GM19023 (cell line): ENCODE data around the gene IRS2.

Experiments used
- ATAC-seq: cut with Tn5 transposase; IDR thresholded peaks from one replicate; pipeline ENCODE4 v1.9.1; 2021; ENCODE audit warnings: mild to moderate bottlenecking, moderate library complexity; ENCODE audit not compliant: unreplicated experiment

IRS2 gene

GRCh38 chr13:109761695-109762094 is 24.7 kb downstream of the IRS2 start:
- no peak for ATAC-seq

GRCh38 chr13:109760951-109761350 is 25.4 kb downstream of the IRS2 start:
- ATAC-seq = no peak

DNA sequence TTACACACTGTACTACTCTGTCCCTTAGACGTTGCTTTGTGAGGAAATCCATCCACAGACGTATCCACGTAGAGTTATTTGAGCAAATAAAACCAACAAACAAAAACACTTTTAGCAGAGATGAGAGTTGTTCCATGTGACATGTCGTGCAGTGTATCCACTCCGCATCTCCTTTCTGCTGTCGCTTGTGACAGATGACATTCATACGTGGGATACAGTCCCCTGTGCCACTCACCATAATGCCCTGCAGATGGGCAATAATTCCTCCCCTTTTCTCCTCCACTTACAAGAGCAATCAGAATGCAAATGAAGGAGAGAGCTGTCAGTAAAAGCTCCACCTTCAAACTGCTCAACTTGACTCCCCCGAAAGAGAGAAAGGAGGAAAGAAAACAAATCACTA is 26.0 kb downstream of the IRS2 start:
- no peak for ATAC-seq

GRCh38 chr13:109759609-109760008 is 26.8 kb downstream of the IRS2 start:
- ATAC-seq = no peak

- ATAC-seq = no peak
Observed at GRCh38 chr13:109758937-109759480, 27.4 kb downstream of the IRS2 start.

- no peak for ATAC-seq
Observed at GRCh38 chr13:109756778-109757177, 29.6 kb downstream of the IRS2 start.

DNA sequence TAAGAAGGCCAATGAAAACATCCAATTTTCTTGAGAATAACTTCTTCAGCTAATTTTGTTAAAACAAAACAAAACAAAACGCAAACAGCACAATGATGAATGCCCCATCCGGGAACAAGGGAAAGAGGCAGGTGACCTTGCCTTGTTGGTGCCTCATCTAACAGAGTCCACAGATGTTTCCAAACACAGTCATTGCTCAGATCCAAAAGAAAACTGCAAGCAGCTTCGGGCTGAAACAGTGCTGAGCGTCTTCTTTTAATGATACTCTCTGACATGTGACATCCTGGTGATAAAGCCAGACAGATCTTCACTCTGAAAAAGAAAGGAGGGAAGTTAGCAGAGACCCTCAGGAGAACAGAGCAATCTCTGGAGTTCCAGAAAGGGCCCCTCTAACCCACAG is 30.4 kb downstream of the IRS2 start:
- ATAC-seq = no peak

- no peak for ATAC-seq
Observed at GRCh38 chr13:109755551-109755950, 30.8 kb downstream of the IRS2 start.

DNA sequence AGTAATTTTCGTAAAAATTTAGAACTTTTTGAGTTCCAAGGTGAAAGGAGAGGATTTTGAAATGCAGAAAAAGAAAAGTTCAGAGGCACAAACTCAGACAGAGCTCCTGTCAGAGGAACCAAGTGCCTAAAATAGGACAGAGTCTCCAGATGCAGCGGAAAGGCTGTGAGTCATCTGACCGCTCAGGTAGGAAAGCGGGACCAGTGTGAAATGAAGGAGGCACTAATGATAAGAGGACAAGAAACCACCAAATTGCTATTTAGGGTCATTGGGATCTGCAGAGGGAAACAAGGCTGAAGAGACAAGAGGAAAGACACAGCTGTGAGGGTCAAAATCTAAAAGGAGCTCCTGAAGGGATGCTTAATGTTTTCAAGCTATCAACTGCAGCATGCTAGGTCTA is 34.9 kb downstream of the IRS2 start:
- no peak for ATAC-seq

DNA sequence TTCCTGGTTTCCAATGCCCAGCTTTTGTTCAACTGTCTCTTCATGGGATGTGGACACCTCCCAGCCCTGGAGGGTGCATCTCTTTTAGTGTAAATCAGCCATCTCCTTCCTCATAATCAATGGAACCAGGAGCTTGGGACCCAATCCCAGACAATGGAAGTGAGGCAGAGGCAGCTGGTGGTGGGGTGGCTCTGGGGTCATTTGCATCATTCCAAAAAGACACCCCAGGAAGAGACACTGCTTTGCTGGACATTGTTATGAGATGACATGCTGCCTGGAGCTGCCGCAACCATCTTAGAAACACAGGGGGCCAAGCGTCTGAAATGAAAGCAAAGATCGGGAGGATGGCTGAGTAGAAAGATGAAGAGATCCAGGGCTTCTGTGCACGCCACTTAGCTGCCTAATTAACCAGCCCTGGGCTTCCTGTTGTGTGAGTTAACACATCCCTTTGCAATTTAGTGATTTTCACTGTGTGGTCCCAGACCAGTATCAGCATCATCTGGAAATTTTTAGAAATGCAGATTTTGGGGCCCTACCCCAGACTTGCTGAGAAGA is 36.1 kb downstream of the IRS2 start:
- no peak for ATAC-seq

- ATAC-seq = no peak
Observed at GRCh38 chr13:109749365-109749764, 37.0 kb downstream of the IRS2 start.

GRCh38 chr13:109748677-109749076 is 37.7 kb downstream of the IRS2 start:
- no peak for ATAC-seq

DNA sequence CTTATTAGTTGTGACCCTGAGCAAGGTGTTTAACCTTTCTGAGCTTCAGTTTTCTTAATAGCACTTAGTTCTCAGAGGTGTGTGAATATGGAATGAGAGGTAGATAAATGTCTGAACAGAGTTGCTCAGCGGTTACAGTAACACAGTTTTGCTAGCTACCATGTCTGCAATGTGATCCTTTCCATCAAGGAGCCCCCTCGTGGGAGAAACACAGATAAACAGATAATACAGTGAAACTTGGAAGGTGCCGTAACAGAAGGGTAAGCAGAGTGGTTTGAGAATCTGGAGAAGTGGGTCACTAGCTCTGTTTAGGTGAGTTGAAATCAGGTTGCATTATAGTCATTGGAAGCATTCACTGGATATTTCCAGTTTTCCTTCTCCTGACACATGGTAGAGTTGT is 38.9 kb downstream of the IRS2 start:
- no peak for ATAC-seq

DNA sequence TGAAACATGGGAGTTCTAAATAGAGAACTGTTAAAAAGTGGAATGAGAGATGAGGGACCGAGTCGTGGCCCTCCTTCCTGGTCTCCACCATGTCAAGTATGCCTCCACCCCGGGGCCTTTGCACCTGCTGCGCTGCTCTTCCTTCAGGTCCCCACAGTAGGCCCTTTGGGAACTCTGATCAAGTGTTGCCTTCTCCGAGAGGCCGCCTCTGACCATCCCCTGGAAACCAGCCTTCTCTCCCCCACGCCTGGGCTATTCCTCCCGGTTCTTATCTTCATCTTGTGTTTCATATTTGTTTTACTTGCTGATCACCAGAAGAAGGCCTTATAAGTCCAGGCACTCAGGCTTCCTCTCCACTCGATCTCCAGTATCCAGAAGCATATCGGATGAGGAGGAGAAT is 40.0 kb downstream of the IRS2 start:
- ATAC-seq = no peak

GRCh38 chr13:109745702-109746101 is 40.7 kb downstream of the IRS2 start:
- ATAC-seq = no peak

- no peak for ATAC-seq
Observed at GRCh38 chr13:109745060-109745459, 41.3 kb downstream of the IRS2 start.

DNA sequence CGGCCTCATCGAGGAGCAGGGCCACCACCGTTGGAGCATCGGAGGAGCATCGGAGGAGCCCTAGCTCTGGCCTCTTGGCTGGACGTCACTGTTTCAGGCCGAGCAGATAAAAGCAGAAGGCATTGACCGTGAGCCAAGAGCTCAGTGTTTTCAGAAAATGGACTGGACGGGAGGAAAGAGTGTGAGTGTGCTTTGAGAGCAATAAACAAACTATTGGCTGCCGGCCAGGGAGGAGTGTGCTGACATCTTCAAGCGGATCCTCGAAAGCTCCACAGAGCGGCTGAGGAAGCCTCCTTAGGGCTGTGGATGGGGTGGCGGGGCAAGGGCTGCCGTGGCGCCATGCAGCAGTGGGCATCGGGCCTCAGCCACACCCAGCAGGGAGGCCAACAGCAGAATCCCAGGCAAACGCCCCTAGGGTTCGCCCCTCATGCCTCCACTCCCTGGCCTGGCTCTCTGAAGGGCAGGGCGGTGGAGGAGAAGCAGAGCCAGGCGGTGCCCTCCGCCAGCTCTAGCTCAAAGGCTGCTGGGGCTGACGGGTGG is 41.8 kb downstream of the IRS2 start:
- no peak for ATAC-seq

- ATAC-seq = no peak
Observed at GRCh38 chr13:109743706-109744453, 42.5 kb downstream of the IRS2 start.

- no peak for ATAC-seq
Observed at GRCh38 chr13:109741966-109742365, 44.4 kb downstream of the IRS2 start.

DNA sequence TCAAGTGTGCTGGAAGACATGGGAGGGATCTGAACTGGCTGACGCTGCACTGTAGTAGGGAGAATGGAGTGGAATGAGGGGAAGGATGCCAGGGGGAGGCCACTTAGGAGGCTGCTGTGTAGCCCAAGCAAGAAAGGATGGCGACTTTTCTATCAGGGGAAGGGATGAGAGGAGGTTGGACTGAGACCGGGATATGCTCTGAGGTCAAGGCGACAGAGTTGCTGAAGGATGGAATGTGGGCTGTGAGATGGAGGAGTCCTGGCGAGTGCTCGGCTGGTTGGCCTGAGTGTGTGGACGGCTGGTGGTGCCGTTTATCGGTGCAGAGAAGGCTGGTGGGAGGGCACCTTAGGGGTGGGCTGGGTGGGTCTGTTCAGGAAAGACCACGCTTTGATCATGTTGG is 45.7 kb downstream of the IRS2 start:
- ATAC-seq = no peak

GRCh38 chr13:109740121-109740520 is 46.3 kb downstream of the IRS2 start:
- ATAC-seq = no peak

DNA sequence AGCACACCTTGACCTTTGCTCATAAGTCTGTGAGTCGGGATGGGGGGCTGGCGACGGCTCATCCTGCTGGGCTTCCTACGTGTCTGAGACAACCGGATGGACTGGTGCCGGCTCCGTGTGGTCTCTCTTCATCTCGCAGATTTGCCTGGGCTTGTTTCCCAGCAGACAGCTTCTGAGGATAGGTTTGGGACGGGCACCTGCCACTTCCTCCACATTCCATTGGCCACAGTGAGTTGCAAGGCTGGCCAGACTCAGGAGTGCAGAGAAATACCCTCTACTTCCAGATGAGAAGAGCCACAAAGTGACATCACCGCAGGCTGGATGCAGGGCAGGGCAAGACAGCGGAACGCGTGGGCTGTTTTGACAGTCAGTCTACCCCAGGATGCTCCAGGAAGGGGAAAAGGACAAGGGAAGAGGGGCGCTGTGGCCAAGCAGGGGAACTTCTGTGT is 48.1 kb downstream of the IRS2 start:
- no peak for ATAC-seq
